Lower leg skin (tissue), 3 donors: ENCODE data around the gene AMPD3.

ENCODE experiments used
- CTCF ChIP-seq, 3 donors: fragments of 450-650 bp; IDR thresholded peaks; one replicate each; pipeline ENCODE4 v1.5.1; 2016; ENCODE audit warnings: antibody characterized with exemption in 3 of 3, mild to moderate bottlenecking in 3 of 3, moderate library complexity in 2 of 3
- POLR2A ChIP-seq, 2 donors: fragments of 450-650 bp; IDR thresholded peaks; one replicate each; pipeline ENCODE4 v1.6.1; 2016 to 2017; ENCODE audit warnings: antibody characterized with exemption in 2 of 2, mild to moderate bottlenecking in 1 of 2, moderate library complexity in 1 of 2

- TF ChIP-seq CTCF (IDR thresholded peaks at IDR 0.05) (no peak), POLR2A (IDR thresholded peaks at IDR 0.05) (no peak)
Measured at GRCh38 chr11:10459029-10459970, 4.2 kb downstream of the AMPD3 start.
